NCI-H1092 (cell line): ENCODE measurements around the gene KMT2C.

Experiments used
- DNase-seq: peaks from one replicate; lab custom pipeline; 2025; lab: John Stamatoyannopoulos, UW

The KMT2C gene

DNA sequence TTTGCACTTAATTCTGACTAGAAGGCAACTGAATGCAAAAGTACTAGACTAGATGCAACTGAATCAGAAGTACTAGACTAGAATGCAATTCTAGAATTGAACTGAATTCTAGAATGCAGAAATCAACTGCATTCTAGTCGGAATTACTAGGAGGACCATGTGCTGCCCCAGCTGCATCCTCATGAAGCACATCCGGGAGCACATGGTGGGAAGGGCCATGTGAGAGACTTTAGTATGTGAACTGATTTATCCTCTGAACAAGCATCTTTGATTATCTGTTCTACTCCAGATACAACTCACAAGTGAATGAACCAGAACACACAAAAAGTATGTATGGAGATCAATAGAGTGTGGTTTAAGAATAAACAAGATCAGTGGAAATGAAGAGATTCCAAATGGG is 295.2 kb downstream of the KMT2C start:
- DNase-seq, result no peak

DNA sequence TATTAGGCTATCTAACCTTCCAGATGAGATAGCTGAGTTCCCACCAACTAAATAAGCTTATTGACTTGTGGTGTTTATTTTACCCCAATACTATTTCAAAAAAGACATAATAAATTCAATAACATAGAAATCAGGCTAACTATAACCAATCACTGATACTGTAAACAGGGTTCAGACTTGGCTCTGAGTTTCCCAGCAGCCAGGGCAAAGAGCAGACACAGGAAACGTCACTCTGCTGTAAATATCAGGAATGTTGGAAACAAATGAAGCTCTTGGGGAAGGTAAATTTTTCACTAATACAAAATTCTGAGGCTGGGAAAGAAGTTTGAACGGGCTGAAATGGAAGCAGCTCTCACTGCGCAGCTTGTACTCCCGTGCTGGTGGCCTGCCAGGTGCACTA is 295.7 kb downstream of the KMT2C start:
- no peak for DNase-seq

DNA sequence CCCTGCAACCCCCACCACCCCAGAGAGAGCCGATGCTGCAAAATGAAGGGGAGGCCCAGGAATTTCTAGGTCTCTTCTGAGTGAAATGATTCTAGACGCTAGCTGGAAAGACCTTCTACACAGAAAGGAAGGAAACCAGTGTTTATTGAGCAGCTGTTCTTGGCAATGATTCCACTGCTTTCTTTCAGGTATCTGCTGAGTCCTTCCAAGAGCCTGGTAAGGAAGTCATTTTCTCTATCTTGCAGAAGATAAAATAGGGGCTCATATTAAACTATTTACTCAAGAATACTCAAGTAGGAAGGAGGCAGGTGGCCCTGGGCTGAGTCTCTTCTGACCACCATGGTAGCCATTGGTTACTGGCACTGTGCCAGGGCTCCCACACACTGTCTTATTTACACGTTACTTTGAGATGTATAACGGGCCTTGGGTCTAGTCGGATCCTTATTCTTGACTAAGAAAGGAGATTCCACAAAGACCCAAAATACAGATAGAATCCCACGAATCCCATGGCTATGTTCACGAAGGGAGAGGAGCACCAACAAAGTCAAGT is 298.3 kb downstream of the KMT2C start:
- peak; percentile 5 for DNase-seq

DNA sequence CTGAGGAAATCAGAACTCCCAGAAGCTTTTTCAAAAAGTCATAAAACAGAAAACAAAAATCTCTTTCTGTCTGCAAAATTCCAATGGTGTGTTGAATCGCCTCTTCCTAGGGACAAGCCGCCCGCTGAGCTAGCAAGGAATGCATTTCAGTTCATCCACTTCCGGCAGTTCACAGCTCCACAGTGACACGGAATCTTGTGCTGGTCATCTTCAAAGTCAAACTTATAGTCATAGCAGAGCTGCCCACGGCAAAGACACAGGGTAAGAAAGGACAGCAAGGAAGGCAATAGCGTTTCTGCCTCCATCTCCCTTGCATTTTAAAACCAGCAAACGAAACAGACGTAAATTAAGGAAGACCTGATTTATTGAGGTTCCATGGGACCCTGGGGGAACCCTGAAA is 299.1 kb downstream of the KMT2C start:
- no peak for DNase-seq

DNA sequence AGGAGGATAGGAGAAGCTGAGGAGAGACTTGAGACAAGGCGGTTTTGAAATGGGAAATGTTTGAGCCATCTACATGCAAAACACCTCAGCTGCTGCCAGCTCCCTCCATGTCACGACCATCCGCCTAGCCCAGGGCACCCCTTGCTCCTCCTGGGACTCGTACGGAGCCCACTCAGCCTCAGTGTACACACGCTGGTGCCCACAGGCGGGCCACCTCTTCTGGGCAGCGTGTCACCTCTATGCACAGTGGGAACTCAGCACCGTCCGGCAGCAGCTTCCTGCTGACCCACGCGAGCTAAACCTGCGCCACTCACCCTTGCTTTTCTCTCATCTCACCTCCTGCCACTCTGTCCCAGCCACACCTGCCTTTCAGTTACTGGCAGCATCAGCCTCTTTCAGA is 302.0 kb downstream of the KMT2C start:
- DNase-seq, result no peak

DNA sequence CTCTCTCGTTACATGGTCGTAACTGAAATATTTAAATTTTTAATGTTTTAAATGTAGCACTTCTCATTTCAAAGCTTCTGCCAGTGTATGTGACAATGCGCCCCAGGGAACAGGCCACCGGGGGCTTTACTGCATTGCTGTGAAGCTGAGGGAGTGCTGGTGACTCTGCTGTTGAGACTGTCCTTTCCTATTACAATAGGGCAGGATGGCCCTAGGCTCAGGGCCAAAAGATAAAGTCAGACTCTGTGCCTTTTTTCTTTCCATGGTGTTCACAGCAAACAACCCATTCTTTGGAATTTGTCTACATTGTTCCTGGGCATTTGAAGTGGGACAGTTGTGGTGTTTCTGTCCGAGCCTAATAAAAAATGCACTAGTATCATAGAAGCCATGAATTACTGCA is 303.0 kb downstream of the KMT2C start:
- DNase-seq, result no peak

DNA sequence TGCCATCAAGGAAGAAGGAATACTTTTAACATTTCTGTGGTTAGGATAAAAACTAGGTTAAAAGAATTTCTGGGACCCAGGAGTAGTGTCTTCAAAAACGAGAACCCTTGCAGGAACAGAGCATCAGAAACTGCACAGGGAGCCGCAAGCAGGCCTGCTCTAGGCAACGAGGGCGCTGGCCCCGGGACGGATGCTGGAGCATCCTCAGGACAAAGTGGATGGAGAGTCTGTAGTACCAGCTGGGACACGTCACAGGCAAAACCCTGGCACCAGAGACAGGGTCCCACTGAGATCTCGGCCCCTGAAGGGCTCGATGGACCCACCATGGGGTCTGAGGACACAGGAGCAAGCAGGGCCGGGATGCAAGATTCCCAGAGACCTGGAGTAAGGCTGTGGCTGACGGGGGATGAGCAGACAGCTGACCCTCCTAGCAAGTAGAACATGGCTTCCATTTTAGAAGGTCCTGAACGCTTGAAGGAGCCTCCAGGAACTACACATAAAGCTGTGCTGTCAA is 303.8 kb downstream of the KMT2C start:
- no peak for DNase-seq

DNA sequence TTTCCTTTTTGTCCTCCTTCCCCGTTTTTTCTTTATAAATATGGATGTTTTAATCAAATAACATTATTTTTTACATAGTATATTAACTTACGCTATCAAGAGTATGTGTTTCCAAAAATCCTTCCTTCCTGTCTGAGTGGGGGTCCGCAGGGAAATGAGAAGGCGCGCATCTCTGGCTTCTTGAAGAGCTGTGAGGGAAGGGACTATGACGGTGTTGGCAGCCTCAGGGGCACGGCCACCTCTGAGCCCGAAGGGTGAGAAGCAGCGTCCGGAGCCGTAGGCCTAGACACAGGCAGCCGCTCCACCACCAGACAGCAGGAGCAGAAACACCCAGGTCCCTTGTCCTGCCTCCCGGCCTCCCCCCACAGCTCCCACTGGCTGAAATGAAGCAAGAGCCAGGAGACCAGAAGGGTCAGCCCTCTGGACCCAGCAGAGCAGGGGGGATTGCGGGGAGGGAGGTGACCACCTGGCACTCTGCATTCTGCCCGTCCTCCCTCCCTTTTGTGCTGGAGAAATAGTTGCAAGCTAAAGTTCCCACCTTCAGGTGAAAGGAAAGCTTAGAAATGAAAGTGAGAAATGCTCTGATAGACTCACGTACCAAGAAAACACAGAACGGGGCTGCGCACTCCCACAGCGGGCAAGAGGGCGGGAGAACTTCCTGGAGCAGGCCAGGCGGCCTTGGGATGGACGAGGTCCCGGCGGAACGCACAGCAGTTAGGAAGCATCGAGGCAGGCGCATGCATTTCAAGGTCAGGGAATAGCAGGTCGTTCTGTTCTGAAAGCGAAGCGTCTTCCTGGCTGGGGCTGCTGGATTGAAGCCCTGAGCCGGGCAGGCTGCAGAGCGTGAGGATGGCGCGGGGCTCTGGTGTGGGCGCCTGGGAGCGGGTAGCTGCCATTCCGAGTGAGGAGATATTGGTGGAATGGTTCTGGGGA is 304.9 kb downstream of the KMT2C start:
- DNase-seq, result no peak

DNA sequence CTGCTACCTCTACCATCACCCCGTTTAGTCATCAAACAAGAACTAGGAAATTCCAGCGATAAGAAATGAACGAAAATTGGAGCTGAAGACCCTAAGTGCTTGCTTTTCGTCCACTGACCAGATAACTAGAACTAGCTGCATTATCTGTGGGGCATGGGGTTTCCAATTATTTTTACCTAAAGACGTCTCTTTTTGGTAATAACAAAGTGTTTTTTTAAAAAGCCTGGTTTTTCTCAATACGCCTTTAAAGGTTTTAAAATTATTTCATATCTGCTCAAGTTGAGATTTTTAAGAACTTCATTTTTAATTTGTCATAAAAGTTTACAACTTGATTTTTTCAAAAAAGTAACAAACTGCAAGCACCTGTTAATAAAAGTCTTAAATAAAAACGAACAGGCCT is 306.1 kb downstream of the KMT2C start:
- no peak for DNase-seq

DNA sequence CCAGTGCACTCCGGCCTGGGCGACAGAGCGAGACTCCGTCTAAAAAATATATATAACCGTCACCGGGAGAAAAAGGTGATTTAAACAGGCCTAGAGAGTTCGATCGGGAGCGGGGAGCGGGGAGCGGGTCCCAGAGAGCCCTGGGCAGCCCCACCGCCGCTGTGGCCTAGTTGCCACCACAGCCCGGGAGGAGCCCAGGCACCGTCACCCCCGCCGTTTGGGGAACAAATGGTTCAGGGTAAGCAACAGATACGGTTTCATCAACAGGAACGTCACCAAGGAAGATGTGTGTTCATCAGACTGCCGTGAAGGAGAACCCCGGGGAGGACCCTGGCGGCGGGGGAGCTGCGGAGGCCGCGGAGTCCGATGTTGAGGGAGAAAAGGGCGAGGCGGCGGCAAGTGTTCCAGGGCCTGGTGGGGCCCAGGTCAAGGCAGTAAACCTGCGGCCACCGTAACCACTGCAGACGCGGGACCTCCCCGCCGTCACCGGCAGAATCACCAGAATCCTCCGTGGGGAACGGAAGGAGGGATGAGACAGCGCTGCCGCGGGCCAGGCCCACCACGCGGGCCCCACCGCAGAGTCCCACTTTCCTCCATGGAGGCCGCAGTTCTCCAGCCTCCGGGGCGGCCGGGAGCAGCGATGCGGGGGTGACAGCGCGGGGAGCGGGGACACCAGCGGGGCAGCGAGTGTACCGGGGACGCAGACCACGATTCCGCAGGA is 306.9 kb downstream of the KMT2C start:
- DNase-seq, result no peak

DNA sequence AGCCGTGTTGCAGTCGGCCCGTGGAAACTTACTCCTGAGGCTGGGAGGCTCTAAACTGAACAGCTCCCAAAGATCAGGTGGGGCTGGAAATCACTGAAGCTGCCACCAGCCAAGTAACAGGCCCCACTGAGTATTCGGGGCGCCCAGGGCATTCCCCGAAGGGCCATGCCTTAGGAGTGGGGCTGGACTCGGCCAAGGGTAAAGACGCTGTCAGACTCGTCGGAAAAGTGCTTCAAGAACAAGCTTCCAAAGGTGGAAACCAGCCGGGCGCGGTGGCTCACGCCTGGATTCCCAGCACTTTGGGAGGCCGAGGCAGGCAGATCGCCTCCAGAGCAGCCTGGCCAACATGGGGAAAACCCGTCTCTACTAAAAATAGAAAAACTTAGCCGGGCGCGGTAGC is 307.6 kb downstream of the KMT2C start:
- no peak for DNase-seq

DNA sequence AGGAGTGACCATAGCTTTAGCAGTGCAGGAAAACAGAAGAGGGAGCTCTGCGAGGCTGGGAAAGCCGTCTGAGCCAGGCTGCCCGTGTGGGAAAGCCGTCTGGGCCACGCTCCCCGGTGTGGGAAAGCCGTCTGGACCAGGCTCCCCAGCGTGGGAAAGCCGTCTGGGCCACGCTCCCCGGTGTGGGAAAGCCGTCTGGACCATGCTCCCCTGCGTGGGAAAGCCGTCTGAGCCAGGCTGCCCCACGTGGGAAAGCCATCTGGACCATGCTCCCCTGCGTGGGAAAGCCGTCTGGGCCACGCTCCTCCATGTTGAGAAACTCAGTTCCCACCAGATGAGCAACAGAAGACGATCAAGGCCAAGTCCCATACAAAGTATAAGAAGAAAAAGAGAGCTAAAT is 308.6 kb downstream of the KMT2C start:
- DNase-seq, result no peak

DNA sequence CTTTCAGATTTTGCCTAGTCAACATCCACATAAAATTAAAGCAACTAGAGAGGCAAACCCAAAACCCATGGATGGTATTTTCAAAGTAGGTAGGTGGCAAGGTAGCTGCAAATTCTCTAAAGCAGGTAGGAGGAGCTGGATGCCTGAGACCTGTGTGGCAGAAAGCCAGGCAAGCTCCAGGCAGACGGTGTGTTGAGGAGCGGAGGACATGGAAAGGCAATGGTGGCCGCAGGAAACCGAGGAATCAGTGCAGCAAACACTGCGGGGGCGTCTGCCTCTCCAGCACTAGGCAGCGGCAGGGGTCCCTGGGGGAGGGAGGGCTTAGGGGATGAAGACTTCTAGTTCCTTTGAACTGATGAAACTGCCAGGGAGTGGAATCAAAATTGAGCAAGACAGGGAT is 309.1 kb downstream of the KMT2C start:
- no peak for DNase-seq

DNA sequence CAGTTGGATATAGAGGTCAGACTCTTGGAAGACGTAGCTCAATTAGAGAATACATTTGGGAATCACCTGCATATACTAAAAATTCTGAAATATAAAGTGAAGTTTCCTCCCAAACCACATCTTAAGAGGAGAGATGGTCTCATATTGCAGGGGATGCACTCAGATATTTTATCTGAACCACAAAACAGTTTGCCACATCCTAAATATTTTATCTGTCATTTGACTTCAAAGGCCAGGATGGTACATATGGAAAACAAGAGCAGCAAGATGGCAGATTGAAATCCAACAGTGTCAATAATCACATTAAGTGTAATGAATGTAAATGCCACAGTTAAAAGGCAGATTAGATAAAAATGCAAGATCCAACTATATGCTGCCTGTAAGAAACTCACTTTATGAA is 313.3 kb downstream of the KMT2C start:
- DNase-seq, result no peak

DNA sequence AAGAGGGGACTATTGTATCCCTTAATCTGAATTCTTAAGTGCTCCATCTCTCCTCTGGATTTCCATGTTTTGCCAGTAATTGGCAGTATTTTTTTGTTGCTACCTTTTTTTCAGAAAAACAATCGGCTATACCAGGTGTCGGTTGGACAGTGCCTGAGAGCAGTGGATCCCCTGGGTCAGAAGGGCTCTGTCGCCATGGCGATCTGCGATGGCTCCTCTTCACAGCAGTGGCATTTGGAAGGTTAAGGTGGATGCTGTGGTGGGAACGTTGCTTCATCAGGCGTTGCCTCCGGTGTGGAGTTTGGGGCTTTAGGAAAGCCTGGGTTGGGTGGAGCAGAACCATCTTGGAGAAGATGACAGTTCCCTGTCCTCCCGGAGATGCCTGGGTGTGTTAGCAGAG is 314.4 kb downstream of the KMT2C start:
- no peak for DNase-seq

DNA sequence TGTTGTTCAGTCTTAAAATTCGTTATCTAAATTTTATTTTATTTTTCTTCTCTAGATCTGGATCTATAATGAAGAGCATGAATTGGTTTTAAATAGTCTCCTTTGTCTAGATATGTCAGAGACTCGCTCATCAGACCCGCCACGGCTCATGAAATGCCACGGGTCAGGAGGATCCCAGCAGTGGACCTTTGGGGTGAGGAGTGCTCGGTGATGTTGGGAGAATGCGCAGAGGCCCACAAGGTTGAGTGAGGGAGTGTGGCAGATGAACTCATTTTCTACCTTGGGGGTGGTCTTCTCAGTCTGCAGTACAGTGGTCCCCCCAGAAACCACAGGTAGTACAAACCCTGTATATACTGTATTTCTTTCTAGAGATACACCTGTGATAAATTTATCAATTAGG is 315.0 kb downstream of the KMT2C start:
- DNase-seq, result no peak

DNA sequence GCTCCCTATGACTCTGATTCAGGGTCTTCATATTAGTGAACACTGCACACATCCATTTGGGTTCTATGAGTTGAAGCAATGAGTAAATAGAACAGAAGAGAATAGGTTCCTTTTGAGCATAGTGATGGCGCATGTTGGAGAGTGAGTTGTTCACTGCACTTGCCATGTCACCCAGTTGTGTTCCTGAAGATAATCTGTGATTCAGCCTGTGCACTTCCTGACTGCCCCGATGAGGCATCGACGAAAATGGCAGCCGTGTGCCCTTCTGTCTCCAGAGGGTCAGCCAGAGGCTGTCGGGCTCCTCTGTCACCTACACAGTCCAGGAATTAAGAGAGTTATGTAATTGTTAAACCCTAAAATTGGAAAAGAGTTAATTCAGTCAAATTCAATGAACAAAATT is 315.6 kb downstream of the KMT2C start:
- no peak for DNase-seq

DNA sequence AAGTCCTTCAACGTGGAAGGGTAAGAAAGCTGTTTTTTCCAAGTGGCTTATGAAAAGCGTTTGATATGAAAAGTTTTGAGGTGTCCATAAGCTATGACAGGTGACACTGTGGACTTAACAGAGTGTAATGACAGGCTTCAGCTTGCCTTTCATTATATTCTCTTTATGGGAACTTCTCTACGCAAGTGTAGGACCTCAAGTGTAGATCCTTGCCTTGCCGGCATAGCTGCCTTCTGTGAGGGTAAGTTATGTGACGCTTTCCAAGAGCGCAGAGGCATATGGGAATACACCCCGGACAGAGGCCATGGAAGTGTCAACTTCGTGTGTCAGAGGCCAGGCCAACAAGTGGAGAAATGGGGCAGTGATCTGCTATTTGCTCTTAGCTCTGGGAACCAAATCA is 318.4 kb downstream of the KMT2C start:
- no peak for DNase-seq

DNA sequence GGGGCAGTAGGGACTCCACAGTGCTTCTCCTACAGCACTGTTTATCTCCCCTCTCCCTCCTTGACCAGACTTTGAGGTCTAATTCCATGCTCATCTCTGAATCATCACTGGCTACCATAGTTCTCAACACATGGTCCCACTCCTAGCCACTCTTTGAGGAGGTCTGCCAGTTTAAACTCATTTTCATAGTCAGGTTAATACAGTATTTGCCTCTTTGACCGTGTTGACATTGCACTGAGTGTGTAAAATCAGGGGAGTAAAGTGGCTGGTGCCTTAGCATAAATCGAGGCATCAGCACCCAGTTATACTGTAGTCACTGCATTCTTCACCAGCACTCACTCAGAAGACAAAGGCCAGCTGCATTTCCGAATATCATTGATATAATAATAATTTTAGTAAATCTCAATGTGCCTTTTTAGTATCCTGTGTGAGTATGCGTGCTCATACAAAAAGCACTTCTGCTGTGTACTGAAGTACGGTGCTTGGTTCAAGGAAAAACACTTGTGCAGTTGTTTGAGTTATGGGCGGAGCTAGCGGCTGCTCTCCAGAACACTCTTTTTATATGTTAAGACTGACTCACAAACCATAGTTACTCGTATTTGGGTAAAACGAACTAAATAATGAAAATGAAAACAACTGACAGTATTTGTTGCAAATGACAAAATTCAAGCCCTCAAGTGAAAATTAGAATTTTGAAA is 320.6 kb downstream of the KMT2C start:
- no peak for DNase-seq

DNA sequence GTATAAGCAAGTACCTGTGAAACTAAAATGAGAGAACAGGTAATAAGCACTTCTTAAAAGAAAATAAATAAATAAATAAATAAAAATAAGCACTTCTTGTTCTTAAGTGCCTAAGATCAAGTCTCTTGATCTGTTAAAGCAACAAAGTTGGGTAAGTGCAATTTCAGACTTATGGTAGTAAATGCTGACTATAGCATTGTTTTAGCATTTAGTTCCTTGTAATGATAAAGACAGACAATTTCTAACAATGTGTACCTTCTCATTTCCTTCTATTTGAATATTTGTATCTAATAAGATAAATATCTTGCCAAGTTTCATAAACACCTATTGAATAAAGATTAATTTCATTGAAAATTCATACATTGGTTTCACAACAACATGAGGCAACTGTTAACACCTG is 323.0 kb downstream of the KMT2C start:
- DNase-seq, result no peak

DNA sequence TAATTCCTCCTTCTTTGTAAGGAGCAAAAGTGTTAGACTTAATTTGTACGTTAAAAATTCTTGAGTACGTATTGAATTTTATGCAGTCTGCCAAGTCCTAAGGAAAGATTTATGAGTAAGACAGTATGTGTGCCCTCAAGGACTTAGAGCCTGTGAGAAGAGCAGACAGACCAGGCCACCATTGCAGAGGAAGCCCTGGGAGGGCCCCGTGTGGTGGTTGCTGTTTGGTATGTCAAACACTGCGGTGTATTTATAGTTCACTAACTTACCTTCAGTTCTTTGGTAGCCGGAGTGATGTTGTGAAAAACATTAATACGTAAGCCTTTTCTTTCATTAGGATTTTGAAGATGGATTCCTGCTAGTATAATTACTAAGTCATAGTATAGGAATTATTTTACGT is 327.4 kb downstream of the KMT2C start:
- no peak for DNase-seq

DNA sequence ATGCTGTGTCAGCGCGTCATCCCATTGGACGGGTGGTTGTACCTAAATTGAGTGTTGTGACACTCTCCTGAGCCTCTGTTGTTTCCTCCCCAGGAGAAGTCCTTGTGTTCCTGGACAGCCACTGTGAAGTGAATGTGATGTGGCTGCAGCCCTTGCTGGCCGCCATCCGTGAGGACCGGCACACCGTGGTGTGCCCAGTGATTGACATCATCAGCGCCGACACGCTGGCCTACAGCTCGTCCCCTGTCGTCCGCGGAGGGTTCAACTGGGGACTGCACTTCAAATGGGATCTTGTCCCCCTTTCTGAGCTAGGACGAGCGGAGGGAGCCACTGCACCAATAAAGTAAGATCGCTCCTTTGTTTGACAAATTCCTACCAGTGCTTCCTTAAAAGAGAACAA is 327.9 kb downstream of the KMT2C start:
- no peak for DNase-seq
